ENCODE data around the gene TRAK1.
"Not testable (repeated sequence)": the region's sequence is repeated elsewhere in the genome, so short reads cannot be mapped to it uniquely, and the experiment has no call there.

TRAK1 gene

DNA sequence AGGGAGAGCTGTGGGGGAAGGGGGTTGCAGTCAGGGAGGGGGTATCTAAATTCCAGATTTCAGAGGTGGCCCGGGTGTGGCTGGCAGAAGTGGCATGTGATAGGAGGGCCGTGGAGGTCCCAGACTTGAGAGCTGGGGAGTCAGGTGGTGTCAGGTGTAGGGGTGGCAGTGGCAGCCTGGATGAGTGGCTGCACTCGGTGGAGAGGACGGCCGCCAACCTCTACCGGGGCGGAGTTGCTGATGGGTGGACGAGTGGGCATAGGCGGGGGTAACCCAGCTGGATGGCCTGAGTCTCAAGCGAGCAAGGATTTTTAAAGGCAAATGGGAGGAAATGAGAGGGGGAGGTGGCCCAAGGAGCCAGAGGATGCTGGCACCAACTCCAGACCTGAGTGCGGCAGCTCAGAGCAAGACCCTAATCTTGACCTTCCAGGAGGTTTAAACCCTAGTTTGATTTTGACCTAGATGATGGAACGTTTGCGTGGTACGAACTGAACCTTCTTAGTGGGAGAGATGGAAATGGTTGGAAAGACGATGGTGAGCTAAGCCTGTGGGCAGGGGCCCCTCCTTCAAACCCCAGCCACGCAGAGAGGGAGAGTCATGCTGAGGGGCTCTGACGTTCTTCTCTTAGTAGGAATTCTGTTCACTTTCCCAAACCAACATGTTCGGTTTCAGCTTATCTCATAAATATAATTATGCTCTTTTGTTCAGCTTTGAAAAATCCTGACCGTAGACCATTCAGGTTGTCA lies 8.0 kb downstream of the TRAK1 start:
- no peak for DNase-seq

DNA sequence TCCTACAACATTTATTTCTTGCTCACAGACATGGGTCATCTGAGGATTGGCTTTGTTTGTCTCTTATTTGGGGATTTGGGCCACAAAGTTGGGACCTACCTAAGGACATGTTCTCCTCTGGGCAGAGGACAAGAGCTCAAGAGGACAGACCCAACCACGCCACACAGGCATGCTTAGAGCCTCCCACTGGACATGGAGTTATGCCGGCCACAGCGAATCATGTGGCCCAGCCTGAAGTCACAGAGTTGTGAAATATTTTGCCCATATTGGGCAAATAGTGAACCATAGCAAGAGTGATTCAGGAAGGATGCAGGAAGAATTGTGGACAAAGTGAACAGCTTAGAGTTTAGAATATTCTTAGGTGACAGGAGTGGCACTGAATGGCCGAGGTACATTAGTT lies 9.9 kb downstream of the TRAK1 start:
- no peak for DNase-seq

DNA sequence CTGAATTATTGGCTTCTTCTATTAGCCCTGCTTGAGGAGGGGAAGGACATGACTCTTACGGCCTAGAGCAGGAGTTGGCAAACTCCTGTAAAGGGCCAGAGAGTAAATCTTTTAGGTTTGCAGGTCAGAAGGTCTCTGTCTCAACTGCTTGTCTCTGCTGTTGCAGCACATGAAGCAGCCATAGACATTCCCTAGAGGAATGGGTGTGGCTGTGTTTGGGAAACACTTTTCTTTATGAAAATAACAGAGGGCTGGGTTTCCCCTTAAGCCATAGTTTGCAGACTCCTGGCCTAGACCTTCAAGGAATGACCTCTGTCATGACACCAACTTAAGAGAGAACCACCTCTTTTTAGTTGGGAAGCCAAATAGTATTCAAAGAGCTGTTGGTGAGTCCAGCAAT lies 10.3 kb downstream of the TRAK1 start:
- DNase-seq, result no peak

DNA sequence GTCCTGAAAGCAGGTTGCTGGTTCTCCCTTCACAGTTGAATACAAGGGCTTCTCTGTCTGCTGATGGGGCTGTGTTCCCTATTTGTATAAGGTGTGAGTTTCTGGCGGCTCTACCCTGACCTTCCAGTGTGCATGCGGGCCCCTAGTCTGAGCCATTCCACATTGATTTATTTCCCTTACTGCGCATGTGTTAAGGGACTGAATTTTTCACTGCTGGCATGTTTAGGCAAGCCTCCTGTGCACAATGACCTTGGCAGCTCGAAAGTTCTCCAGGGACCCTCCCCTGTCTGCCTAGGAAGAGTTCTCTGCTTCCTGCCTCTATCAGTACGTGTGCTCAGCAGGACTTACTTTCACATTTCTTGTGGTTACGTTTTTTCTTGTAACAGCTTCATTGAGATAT lies 11.4 kb downstream of the TRAK1 start:
- peak in 1 of 2 experiments; percentile 19 for DNase-seq

DNA sequence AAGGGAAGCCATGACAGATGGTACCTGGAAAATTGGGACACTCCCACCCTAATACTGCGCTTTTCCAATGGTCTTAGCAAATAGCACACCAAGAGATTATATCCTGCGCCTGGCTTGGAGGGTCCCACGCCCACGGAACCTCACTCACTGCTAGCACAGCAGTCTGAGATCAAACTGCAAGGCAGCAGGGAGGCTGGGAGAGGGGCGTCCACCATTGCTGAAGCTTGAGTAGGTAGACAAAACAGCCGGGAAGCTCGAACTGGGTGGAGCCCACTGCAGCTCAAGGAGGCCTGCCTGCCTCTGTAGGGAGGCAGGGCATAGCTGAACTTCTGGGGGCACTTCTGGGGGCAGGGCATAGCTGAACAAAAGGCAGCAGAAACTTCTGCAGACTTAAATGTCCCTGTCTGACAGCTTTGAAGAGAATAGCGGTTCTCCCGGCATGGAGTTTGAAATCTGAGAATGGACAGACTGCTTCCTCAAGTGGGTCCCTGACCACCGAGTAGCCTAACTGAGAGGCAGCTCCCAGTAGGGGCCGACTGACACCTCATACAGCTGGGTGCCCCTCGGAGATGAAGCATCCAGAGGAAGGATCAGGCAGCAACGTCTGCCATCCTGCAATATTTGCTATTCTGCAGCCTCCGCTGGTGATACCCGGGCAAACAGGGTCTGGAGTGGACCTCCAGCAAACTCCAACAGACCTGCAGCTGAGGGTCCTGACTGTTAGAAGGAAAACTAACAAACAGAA lies 12.9 kb downstream of the TRAK1 start:
- not testable (repeated sequence) for DNase-seq

DNA sequence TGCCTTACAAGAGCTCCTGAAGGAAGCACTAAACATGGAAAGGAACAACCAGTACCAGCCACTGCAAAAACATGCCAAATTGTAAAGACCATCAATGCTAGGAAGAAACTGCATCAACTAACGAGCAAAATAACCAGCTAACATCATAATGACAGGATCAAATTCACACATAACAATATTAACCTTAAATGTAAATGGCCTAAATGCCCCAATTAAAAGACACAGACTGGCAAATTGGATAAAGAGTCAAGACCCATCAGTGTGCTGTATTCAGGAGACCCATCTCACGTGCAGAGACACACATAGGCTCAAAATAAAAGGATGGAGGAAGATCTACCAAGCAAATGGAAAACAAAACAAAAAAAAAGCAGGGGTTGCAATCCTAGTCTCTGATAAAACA lies 14.8 kb downstream of the TRAK1 start:
- not testable (repeated sequence) for DNase-seq

DNA sequence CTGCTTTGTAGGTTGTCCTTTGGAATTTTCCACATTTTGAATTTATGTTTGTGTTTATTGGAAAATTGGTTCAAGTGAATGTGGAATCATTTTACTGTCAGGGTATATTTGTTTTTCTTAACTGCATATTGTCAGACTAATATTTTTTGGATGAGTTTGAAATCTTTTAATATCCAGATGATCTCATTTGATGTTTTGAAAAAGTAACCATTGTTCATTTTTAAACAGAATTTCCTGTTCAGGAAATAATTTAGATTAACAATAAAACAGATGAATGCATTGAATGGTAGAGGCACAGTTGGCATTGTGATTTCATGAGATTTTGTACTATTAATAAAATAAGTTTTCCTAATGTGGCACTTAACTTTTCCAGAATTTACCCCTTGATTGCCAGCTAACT lies 15.5 kb downstream of the TRAK1 start:
- DNase-seq, result no peak

DNA sequence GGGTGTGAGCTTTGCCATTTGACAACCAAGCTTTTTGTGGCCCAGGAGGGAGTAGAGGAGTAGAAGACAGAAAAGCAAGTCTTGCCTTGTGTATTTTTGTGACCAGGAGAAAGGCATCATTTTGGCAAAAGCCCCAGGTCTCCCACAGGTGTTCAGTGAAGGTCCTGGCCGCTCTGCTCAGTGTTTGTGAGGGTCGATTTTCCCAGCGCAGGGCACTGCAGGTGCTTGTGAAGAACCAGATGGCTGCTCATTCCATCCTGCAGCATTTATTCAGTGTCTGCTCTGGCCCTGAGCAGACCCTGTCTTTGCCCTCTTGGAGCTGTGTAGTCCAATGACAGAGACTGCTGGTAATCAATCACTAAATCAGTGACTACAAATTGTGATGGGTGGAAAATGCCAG lies 19.5 kb downstream of the TRAK1 start:
- DNase-seq, result no peak

DNA sequence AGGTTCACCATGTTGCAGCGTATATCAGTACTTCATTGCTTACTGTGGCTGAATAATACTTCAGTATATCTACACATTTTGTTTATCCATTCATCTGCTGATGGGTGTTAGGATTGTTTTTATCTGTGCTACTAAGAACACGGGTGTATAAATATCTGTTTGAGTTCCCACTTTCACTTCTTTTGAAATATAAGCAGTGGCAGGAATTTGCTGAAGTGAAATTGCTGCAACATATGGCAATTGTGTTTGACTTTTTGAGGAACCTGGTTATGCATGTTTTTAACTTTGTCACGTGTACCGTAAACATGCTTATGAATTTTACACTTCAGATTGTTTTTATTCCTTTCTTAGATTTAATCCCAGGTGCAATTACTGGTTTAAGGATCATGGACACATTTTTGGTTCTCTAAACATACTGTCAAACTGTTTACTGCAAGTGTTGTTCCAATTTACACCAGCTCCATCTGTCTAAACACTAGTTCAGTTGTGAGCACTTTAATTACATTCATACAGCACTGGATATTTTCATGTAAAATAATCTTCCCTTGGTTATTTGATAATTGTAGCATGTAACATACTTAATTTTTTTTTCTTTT lies 23.1 kb downstream of the TRAK1 start:
- DNase-seq, result no peak

DNA sequence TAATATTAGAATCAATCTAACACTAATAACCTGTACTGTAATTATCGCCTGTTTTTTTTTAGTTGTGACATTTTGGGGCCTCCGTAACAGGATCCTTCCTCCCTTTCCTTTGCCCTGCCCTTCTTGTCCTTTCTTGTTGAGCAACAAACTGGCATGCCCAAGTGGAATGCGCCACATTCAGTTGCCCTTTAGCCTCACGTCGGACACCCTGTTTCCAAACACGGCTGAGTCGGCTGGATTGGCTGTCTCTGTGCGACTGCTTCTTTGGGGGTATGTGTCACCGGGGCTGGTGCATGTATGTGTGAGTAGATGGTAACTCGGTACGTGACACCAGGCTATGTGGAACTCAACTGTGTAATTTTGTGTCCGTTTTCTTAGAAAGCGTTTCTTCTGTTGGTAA lies 24.1 kb downstream of the TRAK1 start:
- DNase-seq, result no peak

DNA sequence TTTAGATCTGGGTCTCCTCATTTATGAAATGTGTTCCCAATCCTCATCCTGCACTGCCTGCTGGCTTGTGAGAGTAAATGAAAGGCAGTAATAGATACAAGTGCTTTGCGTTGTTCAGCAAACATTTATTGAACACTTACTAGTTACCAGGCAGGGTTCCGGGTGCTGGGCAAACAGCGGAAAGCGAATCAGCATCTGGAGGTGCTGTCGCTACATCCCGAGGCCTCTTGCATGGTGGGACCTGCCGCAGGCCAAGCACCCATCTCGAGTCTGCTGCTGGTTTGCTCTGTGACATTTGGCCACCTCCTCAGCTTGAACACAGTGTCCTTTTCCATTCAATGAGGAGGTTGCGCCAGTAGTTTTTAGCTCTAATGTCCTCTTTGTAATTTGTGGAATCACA lies 24.8 kb downstream of the TRAK1 start:
- no peak for DNase-seq

DNA sequence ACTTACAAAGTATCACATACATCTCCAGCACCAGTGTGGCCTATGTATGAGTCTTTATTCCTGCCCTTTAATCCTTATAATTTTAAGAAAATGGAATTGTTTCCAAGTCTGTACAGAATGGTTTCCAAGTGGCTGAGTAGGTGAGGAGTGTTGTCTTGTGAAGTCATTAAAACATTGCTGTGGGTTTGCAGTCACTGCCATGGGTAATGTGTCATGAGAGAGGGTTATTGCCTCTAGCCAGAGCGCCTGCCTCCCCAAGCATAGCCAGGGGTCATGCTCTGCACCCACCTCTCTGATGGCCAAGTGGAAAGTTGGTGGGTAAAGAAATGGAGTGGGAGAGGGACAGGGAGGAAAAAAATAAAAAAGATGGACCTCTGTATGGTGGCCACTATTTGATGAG lies 25.3 kb downstream of the TRAK1 start:
- no peak for DNase-seq

DNA sequence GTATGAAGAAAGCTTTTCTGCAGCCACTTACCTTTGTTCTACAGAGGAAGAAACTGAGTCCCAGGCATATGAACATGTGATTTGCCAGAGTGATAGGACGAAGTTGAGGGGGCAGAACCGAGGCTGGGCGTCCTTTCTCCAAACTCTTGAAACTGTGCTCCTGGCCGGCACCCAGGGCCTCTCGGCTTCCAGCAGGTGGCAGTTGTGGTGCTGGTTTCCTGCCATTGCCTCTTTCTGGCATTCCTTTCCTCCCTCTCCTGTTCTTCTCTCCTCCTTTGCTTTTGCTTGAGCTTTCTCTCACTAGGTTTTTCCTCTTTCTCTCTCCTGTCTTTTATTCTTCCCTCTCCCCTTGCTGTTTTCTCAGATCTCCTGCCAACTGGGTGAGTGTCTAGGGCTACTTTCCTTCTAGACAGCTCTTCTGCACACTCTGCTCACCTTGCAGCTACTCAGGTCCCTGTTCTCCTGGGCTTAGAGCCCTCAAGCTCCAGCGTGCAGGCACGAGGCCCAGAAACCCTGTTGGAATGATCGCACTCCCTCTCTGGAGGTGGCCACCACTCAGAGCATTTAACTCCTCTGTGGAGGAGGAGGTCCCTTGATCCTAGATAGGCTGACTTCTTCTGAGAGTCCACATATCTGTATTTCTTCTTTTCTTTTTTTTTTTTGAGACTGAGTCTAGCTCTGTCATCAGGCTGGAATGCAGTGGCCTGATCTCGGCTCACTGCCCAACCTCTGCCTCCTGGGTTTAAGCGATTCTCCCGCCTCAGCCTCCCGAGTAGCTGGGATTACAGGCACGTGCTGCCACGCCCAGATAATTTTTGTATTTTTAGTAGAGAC lies 26.2 kb downstream of the TRAK1 start:
- peak in 1 of 2 experiments; percentile 34 for DNase-seq

DNA sequence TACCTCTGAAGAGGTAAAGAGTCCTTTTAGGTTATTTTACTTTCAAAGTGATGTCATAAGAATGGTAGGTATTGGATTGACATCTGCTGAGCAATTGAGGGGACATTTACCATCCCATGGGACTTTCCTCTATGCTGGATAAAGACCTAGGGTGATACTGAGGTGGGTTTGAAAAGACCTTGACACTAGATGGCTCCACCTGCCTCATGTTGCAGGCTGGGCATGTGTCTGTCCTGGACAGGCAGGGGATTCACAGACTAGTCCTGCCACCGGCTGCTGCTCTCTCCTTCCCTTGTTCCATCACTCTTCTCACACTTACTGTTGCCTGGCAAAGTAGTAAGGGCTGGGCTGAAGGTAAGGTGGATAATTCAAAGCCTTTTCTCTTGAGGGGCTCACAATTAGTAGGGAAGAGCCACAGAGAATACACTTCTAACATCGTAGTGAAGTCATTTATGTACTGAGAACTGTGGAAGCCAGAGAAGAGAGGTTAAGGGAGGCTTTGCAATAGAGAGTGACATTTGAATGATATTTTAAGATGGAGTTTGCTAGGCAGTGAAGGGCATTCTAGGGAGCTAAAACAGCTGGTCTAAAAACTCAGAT lies 27.7 kb downstream of the TRAK1 start:
- peak; percentile 39 to 82 for DNase-seq

DNA sequence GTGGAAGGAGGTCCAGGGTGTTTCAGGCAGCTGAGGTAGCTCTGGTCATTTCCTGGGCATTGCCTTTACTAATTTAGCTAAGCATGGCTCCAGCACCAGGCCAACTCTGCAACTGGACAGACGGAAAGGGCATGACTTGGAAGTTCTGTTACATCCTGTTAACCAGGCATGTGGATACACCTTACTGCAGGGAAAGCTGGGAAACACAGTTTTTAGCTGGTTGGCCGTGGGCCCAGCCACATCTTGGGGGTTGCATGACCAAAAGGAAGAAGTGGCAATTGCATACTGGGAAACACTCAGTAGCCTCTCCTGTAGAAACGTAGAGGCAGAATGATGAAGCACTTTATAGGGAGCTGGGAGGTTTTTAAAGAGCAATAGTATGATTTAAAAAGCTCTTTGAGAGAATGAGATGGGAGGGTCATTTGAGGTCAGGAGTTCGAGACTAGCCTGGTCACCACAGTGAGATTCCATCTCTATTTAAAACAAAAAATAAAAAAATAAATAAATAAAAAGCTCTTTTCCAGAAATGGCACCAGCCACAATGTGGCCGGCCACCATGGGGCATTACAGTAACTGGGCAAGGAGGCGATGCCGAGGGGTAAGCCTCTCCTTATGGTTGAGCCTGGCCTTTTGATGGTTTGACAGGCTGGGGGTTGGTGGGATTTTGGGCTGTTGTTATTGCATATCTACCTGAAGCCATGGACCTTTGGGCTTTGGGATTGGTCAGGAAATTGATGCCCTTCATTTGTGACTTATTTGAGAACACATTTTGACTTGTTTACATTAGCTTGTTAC lies 28.6 kb downstream of the TRAK1 start:
- no peak for DNase-seq

DNA sequence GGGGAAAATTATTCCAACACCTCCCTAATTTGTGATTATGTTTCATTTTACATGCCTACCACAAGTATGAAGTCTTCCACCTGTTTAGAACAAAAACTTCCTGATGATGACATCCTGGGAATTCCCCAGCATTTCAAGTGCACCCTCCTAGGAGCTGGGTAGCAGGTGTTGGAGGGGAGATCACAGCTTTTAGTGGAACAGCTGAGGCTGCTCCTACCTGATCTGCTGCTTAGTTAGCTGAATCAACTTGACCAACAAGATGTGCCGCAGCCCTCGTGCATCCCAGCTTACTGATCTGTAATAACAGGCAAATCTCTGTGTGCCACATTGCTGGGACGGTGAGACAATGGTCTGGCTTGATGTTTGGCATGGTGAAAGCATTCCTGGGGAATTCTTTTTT lies 29.7 kb downstream of the TRAK1 start:
- DNase-seq, result peak in 1 of 2 experiments; percentile 3

DNA sequence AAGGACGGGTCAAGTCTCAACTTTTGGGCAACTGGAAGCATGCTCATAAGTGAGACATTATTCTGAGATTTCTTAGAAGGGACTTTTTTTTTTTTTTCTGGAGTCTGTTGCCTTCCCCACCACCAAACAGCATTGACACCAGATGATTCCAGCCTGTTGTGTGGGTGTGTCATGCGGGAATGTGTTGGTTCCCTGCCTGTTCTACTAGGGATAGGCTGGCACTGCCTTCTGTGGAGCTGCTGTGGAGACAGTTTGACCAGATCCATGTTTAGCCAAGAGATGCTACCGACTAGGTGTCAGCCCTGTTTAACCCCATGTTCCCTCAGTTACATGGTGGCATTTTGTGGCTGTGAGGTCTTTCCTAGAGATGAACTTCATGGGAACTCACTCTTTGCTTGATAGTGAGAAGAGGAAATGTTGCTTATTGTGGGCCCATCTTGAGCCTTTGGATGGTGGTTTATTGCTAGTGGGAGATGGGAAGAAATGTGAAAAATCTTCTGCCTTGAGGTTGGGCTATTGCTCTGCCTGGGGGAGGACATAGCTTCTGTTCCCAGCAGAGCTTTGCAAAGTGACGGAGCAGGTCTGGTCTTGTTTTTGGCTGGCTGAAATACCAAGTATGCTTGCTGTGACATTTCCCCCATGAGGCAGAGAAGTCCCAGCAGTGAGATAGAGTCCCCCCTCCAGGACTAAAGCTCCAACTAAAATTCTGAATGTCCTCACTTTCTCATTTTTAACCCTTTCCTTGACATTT lies 31.3 kb downstream of the TRAK1 start:
- no peak for DNase-seq

DNA sequence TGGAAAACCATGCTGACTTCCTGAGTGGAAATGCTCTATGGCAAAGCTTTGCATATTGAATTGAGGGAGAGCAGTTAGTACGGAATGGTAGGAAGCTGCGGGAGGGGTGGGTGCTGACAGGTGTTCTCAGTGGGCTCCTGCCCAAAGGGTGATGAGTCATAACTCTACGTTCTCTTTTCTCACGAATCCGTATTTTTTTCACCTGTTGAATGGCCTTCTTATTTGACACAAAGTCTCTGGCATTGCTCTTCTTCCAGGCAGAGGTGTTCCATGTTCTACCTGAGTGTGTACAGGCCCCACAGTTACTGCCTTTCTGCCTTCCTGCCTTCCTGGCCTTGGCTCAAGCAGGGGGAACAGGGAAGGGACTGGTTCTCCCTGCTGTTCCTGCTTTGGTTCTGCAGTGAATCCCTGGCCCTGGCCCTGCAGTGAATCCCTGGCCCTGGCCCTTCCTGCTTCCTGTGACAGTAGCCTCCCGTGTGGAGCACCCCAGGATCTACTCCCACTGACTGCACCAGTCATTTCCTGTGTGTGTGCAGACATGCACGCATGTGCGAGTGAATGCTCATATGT lies 31.9 kb downstream of the TRAK1 start:
- peak; percentile 36 to 58 for DNase-seq

DNA sequence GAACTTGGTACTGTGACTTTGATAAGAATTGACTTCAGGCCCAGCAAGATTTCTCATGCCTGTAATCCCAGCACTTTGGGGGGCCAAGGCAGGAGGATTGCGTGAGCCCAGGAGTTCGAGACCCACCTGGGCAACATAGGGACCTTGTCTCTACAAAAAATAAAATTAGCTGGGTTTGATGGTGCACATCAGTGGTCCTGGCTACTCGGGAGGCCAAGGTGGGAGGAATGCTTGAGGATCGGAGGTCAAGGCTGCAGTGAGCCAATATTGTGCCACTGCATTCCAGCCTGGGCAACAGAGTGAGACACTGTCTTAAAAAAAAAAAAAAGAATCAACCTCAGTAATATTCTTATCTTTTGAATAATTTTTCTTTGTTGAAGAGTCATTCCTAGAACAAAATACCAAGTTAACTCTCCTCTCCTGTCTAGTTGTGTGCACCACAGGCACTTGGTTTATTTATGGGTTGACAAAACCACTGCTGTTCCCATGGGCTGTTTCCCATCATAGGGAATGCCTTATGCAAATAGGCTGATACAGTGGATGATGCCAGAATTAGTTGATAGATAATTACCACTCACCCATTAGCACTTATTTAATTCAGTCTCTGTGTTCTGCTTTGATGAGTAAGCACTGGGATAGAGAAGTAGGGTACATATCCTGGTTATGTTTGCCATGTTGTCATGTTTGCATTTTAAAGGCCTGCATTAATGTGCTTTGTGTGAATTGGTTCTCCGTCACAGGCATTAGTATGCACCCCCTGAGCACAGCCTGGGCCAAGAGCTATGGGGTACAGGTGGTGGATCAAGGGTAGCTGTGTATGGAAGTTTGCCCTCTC lies 32.9 kb downstream of the TRAK1 start:
- DNase-seq, result peak in 1 of 2 experiments; percentile 25

DNA sequence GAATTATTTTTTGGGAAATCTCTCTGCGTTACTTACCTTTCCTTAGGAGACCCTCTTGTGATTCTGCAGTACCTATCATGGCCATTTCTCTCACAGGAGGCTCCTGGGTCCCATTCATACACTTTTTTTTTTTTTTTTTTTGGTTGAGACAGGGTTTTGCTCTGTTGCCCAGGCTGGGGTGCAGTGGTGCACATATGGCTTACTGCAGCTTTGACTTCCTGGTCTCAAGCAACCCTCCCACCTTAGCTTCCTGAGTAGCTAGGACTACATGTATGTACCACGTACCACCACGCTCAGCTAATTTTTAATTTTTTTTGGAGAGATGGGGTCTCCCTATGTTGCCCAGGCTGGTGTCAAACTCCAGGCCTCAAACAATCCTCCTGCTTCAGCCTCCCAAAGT lies 36.1 kb downstream of the TRAK1 start:
- no peak for DNase-seq
